IPS-NIHi11 (cell line): ENCODE measurements around the gene DUSP9.
"Not testable (repeated sequence)": the region's sequence is repeated elsewhere in the genome, so short reads cannot be mapped to it uniquely, and the experiment has no call there.

ENCODE experiments used
- DNase-seq: peaks from one replicate; pipeline ENCODE4 v3.0.0; 2012; ENCODE audit warnings: mixed read lengths, low spot score

Gene DUSP9

DNA sequence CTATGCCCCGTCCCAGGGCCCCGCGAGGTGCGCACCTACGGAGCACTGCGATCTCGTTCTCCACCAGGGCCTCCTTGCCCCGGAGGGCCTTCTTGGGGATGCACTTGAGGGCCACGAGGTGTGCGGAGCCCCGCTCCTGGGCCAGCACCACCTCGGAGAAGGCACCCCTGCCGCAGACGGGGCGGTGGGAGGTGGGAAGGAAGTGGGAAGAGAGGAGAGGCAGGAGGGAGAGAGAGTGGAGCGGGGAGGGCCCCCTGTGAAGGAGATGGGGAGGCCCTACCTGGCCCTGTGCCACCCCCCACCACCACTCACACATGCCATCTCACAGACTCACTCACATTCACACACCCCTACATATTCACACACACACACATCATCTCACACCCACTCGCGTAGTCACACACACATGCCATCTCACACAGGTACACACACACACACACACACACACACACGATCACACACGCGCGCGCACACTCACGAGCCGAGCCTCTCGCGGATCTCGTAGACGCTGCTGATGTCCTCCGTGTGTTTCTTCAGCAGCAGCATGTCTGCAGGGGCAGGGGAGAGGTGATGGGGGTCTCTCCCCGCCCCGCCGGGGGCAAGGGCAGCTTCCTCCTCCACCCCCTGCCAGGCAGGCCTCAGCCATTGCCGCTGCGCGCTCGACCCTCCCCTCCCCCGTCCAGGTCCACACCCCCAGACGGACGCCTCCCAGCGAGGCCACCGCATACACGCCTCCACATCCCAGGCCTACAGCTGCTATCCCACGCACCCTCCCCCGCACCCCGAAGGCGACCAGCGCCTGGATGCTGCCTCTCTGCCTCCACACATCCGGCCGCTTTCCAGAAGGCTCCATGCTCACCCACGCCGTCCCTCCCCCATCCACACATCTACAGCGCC is 25.8 kb downstream of the DUSP9 start:
- DNase-seq = no peak

DNA sequence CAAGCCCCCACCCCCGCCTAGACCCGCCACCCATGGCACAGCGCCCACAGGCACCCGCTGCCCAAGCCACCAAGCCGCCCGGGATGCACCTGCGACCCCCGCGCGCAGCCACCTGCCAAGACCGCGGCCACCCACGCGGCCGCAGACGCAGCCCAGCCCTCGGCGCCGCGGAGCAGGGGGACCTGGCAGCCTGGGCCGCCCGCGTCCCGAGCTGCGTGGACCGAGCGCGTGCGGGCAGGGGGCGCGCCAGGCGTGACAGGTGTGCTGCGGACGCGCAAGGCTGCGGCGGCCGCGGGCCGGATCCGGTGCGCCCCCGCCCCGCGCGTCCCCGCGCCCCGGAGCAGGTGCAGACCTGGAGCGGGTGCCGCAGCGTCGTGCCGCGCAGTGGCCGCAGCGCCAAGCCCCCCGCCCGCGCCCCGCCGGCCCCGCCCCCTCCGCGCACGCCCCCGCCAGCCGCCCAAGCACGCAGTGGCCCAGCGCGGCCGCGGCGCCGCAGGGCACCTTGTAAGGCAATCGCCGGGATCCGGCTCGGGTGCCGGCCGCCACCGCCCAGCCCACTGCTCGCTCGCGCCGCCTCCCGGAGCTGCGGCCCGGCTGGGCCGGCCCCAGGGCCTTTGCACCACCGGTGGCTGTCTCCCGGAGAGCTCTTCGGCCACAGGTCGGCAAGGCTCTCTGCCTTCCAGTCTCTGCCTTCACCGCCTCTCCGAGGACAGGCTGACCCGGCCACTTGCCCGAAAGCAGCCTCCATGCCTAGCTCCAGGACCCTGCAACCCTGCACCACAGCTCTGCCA is 26.6 kb downstream of the DUSP9 start, which contains the start of gene PNCK:
Gene PNCK (minus strand): TSS at position 386 of the 791 bp plus-strand sequence. CDS start 737 bp downstream, outside the sequence.
- DNase-seq = peak; percentile 70

DNA sequence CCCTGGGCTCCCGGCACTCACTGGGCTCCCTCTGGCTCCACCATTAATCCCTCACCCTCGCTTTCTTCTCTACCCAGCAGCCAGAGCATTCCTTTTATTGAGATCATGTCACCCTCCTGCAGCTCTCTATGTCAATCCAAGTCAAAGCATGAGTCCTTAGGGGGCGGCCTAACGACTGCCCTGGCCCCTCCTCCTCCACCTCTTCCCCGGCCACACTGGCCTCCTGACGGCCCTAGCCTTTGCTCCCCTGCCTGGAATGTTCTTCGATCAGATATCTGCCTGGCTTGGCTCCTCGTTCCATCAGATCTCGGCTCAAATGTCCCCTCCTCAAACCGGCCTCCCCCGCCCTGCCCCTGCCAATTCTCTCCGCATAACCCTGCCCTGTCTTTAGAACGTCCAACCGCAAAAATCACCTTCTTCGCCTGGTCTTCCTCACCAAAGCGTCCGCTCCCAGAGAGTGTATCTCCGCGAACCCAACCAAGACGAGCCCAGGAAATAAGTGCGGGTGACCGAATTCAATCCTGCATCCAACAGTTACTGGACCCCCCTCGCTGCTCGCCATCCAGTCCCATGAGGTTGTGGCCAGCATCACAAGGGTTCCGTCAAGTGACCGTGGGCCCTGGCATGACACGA is 27.3 kb downstream of the DUSP9 start:
- DNase-seq = no peak

DNA sequence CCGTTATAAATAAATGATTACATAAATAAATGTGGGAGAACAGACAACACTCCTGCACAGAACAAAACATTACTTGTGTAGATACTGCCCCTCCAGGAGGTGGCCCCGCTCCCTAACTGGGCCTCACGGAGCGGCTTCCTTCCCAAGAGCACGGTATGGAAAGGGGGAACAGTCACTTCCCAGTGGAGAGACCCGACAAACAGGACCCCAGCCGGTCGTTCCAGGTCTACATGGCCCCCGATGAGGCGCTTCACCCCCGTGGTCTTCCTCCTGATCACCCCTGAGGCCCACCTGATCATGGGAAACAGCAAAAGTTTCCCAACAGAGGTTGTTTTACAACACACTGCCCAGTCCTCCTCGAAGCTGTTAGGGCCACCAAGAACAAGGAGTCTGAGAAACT is 34.2 kb downstream of the DUSP9 start:
- no peak for DNase-seq

DNA sequence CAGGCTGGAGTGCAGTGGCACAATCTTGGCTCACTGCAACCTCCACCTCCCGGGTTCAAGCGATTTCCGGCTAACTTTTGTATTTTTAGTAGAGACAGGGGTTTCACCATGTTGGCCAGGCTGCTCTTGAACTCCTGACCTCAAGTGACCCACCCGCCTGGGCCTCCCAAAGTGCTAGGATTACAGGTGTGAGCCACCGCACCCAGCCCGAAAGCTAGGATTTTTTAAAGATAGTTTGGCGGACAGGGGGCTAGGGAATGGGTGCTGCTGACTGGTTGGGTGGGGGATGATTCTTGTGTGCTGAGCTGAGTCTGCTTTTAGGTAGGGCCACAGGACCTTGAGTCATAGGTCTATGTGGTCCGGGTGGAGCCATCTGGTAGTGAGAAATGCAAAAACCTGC is 36.5 kb downstream of the DUSP9 start:
- not testable (repeated sequence) for DNase-seq

DNA sequence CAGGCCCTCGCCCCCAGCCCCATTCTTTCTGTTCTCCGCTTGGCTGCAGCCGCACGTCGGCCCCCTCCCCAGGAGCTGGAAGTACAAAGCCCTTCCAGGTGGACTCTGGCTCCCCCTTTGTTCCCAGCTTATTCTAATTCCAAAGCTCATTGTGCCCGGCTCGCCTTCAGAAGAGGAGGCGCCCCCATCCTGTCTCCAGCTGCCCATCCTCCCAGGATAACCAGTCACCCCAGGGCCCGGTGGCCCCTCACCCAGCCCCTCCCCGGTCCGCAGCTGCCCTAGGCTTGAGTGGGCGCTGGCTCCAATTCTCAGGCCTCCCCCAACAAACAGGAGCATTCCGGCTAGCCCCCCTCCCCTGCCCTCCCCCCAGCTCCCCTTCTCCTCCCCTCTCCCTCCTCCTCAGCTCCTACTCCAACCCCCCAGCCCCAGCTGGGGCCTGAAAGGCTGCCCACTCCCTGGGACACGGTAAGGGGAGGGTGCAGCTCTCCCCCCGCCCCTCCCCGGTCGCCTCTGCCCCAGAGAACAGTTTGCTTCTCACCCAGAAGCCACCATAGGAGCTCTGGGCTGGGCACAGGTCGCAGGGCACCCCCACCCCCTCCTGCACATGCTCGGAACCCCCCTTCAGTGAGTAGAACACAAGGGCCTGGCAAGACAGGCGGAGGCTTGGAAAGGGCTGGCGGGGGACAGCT is 37.6 kb downstream of the DUSP9 start:
- DNase-seq = no peak

DNA sequence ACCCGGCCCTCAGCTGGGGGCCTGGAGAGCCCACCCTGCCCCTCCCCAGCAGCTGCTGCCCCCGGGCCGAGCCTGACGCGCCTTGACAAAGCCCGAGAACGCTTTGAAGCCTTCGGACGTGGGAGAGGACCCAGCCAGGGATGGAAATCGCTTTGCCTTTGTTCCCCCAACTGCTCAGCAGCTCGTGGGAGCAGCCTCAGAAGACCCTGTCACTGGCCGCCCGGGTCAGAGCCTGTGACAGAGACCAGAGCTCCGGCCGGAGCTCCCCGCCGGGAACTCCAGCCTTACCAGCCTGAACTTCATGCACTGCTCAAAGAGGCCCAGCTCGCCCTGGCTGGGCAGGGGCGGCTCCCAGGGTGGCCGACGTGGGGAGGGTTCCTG is 38.1 kb downstream of the DUSP9 start:
- no peak for DNase-seq

DNA sequence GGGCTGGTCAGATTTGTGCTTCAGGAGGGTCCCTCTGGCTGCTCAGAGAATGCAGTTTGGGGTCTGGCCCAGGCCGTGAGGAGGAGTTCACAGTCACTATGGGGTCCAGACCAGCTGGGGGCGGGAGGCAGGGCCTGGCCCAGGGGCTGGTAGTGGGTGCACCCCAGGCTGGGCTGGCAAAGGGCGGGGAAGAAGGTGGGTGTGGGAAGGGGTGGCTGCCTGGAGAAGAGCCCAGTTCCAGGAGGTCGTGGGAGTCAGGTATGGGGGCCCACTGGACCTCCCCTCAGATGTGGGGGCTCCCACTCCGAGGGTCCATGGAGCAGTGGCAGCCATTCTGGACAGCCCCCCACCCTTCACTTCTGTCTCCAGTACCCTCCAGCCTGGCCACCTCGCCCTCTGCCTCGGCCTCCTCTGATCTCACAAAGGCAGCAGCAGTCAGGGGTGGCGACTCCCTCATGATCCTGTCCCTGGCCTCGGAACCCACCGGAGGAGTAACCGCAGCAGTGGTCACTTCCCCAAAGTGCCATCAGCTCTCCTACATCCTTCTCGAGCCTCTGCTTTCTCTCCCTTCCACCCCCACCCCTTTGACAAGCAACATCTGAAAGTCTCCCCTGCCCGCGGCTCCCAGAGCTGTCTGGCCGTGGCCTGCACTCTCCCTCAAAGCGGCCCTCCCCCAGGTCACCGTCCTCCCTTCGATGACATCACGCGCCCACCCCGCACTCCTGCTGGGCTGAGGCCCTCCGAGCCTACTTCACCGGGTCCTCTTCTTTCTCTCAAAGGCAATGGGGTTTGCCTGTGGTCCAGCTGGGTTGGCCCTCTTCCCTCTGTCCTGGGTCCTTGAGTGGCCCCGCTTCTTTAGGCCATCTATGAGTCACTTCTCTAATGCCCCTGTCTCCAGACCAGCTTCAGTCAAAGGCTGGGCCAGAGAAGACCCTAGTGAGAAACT is 39.0 kb downstream of the DUSP9 start:
- no peak for DNase-seq

DNA sequence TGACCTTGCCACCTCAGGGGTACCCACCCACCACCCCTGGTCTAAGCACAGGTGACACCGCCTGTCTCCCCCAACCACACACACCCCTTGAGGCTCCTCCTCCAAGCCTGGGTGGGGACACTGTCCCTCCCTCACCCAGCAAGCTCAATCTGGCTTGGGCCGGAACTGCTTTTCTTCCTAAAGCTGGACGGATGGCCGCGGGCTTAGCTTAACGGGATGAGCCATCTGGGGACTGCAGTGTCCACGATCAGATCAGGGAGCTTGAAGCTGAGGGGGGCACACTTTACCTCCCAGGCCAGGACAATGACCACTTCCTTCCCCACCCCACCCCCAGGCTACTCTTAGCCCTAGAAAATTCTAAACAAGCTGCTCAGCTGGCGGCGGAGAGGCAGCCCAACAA is 39.7 kb downstream of the DUSP9 start:
- no peak for DNase-seq

DNA sequence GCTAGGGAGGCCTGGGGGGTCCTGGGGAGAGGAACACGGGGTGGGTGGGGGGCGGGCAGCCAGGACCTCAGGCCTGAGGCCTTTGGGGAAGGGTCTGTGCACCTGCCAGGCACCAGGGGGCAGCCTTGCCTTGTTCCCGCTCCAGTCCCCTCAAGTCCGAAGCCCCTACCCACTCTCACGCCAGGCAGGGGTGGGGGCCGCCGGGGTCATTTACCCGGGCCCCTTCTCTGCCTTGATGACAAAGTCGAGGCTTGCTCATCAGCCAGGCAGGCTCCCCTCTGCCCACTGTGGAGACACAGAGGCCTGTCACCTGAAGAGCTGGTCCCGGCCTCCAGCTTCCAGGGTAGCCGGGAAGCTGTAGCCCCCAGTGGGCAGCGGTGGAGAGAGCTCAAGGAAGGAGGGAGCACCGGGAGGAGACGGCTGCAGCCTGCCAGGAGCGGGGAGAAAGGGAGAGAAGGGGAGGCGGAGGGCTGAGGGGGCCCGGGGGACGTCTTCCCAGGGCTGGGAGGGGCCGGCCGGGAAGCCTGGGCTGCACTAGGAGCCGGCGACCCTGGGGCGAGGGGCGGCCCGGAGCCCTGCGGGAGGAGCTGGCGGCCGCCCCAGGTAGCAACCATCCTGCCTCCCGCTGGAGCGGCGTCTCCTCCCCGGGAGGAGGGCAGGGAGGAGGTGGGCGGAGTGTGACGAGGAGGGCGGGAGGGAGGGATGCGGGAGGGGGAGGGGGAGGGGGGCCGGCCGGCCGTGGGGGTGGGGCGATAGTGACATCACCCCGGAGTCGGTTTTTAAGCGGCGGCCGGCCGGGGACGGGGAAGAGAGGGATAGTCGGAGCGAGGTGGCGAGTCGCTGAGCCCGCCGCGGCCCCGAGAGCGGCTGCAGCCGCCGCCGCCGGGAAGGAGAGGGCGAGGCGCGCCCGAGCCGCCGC is 40.4 kb downstream of the DUSP9 start, which contains the start of gene SLC6A8:
Gene SLC6A8 (plus strand): TSS at position 806 of the 919 bp plus-strand sequence. CDS start 649 bp downstream, outside the sequence.
- peak; percentile 61 for DNase-seq

DNA sequence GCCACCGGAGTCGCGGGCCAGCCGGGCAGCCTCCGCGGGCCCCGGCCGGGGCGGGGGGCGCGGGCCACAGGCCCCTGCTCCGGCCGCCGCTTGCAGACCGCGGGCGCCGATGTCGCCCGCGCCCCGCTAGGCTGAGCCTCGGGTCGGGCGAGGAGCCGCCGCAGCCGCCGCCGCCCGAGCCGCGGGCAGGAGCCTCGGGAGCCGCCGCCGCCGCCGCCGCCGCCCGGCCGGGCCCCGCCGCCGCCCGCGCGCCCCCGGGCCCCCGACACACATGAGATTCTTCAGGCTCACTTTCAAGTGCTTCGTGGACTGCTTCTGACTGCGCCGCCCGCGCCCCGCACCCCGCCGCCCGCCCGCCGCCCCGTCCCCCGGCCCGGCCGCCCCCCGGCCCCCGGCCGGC is 41.1 kb downstream of the DUSP9 start:
- no peak for DNase-seq

DNA sequence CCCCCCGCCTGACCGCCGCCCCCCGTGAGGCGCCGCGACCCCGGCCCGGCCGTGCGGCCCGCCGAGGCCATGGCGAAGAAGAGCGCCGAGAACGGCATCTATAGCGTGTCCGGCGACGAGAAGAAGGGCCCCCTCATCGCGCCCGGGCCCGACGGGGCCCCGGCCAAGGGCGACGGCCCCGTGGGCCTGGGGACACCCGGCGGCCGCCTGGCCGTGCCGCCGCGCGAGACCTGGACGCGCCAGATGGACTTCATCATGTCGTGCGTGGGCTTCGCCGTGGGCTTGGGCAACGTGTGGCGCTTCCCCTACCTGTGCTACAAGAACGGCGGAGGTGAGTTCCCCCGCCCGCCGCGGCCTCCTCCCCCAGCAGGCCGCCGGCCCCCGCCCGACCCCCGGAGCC is 41.5 kb downstream of the DUSP9 start:
- DNase-seq = no peak

DNA sequence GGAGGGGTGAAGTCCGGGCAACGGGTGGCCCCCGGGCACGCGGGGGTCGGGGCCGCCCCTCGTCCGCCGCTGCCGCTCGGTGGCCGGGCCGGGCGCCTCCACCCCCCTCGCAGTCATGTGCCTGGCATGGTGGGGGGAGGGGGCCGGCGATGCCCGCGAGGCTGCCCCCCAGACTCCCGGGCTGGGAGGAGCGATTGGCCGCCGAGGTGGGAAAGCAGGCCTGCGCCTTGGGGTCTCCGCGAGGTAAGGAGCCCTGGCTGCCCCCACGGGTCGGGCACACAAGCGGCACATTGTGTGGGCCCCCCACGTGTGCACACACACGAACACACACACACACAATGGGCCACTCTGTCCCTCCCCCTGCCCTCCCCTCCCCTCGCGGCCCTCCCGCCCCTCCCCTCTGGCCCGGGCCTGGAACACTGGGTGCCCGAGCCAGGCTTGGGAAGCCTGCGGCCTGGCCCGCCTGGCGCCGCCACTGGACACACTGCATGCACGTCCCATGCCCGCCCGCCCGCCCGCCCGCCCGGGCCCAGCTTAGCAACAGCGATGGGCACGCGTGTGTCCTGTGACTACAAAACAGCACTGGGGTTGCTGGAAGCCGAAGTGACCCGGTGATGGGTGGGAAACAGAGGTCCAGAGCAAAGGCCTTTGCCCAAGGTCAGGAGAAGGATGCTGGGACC is 42.0 kb downstream of the DUSP9 start:
- DNase-seq = no peak

DNA sequence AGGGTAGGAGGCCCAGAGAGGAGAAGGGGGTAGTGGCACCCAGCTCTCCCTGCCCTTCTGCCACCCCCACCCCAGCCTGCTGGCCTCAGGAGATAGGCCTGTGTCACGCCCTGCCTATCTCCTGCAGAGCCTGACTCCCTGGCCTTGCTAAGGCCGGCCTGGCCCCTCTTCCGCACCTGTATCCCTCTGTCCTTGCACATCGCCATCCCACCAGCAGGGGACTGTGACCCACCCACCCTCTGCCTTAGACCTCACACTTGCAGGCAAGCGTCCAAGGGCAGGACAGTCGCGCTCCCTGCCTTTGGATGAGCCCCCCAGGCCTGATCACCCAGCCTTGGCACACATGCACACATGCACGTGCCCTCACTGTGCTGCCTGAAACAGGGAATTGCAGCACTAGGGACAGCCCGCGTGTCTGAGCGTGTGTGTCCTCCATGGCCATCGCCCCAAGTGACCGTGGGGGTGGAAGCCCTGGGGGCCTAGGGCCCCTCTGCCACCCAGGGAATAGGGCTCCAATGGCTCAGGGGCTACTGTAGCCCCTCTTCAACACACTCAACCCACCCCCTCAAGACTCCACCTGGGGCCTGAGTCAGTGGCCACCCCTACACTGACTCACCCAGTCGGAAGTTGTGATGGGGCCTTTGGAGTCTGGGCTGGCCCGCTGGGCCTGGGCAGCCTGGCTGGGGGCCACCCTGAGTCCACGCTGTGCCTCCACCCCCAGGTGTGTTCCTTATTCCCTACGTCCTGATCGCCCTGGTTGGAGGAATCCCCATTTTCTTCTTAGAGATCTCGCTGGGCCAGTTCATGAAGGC is 42.9 kb downstream of the DUSP9 start:
- DNase-seq = no peak

DNA sequence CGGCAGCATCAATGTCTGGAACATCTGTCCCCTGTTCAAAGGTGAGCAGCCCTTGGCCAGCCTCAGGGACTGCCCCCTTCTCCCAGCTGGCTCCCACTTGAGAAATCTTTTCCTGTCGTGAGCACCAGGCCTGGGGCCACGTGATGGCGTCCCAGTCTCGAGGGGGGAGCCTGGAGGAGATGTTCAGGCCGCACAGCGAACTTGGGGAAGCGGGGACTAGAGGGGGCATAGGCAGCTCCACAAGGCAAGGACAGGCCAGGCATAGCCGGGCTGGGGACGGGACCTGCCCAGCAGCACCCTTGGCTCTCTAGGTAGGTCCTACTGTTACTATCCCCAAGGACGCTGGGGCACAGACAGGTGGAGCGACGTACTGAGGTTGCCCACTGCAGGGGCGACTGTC is 43.5 kb downstream of the DUSP9 start:
- no peak for DNase-seq

DNA sequence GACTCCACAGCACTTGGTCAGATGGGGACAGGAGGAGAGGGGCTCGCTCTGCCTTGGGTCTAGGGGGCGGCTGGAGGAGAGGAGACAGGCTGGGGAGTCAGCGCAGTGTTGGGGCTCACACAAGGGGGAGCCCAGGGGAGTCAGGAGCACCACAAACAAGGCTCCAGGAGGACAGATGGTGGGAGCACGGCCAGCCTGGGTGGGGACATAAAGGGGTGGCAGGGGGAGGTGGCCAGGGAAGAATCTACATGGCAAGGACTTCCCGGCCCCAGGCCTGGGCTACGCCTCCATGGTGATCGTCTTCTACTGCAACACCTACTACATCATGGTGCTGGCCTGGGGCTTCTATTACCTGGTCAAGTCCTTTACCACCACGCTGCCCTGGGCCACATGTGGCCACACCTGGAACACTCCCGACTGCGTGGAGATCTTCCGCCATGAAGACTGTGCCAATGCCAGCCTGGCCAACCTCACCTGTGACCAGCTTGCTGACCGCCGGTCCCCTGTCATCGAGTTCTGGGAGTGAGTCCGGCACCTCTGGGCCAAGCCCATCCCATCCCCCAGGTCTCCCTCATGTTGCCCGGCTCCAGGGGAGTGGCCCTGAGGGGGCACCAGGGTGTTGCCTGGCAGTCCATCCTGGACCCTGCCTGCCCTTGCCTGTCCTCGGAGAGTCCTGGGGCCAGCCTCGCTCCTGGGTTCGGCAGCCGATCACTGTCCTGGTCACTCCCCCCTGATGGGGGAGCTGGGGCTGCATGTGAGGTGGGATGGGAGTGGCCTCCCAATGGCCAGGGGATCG is 44.2 kb downstream of the DUSP9 start:
- DNase-seq = not testable (repeated sequence)

DNA sequence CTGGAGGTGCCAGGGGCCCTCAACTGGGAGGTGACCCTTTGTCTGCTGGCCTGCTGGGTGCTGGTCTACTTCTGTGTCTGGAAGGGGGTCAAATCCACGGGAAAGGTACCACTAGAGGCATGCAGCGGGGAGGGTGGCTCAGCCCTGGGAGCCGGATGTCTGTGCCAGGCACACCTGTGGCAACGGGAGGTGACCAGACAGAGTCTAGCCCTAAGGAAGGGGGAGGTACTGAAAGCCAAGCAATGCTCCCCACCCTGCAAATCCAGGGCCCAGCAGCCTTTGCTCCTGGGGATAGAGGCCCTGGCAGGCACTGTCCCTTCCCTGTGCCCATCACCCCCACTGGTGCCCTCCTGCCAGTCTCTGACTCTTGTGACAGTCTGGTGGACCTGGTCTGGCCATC is 45.0 kb downstream of the DUSP9 start:
- DNase-seq = no peak
